HG02588 (cell line): Measurements from ENCODE around the gene CHPF2.

Source experiments
- ATAC-seq: cut with Tn5 transposase; IDR thresholded peaks from one replicate; pipeline ENCODE4 v1.9.1; 2021; ENCODE audit warnings: mild to moderate bottlenecking, moderate library complexity; ENCODE audit not compliant: unreplicated experiment

The CHPF2 gene, protein sequence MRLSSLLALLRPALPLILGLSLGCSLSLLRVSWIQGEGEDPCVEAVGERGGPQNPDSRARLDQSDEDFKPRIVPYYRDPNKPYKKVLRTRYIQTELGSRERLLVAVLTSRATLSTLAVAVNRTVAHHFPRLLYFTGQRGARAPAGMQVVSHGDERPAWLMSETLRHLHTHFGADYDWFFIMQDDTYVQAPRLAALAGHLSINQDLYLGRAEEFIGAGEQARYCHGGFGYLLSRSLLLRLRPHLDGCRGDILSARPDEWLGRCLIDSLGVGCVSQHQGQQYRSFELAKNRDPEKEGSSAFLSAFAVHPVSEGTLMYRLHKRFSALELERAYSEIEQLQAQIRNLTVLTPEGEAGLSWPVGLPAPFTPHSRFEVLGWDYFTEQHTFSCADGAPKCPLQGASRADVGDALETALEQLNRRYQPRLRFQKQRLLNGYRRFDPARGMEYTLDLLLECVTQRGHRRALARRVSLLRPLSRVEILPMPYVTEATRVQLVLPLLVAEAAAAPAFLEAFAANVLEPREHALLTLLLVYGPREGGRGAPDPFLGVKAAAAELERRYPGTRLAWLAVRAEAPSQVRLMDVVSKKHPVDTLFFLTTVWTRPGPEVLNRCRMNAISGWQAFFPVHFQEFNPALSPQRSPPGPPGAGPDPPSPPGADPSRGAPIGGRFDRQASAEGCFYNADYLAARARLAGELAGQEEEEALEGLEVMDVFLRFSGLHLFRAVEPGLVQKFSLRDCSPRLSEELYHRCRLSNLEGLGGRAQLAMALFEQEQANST

DNA sequence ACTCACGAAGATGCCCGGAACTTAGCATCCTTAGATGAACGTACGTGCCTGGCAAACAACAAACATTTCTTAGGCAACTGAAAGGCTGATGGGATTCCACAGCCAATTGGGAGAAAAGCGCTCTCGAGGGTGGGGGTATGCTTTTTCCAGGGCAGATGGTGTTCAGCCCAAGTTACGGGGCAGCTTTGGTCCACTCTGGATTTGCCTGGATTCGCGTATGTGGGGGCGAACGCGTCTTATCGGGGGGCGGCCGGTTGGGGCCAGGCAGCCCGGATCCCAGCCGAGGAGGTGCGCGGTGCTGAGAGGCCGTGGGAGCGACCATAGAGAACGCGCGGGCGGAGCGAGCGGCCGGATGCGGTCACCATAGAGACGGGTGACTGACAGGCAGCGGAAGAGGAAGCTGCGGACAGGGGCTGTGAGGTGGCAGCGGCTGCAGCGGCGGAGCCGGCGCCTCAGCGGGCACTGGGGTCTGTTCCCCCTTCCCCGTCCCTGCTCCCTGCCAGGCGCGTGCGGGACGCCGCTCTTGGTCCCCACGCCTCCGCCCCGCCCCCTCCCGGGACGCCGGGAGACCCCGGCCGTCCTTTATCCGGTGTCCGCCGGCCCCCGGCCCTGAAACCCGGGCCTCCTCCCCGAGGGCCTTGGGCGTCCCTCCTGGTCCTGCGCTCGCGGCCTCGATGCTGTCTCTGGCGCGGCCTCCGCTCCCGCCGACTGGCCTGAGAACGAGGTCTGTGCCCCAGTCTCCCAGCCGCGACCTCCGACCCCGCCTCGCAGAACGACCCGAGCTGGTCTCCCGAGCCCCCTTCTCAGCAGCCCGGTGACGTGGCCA, at the start of gene CHPF2:
Gene CHPF2, plus strand, starts transcription at position 393 of the 826 bp plus-strand sequence. CDS start 1,529 bp downstream, outside the sequence.
- ATAC-seq: peak; percentile 97

DNA sequence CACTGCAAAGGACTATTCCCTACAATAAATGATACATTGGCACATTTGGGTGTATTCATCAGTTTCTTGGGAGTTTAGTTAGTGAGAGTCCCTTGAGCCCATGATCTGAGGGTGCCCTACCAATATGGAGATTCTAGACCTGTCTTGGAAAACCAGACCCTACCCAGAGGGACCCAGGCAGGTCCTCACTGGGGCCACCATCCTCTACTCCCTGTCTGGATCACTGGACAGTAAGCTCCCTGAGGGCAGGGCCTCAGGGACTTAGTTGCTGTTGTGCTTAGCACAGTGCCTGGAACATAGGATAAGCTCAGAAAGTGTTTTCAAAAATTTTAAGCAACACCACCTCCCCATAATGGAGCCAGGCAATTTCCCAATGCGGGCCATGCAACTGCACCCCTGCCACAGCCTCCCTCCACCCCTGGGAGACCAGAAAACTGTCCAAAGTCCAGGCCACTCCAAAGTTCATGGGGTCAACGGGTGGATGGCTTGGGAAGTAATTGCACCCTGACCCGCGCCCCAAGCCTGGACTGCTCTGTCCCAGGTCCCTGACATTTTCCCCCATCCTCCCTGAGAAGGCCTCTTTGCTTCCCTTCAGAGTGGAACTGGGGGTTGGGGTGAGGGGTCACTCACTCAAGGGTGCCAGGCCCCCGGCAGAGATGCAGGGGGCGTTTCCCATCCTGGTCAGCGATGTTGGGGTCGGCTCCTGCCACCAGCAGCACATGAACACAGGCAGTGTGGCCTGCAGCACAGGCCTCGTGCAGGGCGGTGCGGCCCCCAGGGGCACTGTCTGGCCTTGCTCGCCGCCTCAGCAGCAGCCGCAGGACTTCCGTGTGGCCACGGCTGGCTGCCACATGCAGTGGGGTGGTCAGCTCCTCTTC, 46.3 kb upstream of the CHPF2 start:
- ATAC-seq: no peak

DNA sequence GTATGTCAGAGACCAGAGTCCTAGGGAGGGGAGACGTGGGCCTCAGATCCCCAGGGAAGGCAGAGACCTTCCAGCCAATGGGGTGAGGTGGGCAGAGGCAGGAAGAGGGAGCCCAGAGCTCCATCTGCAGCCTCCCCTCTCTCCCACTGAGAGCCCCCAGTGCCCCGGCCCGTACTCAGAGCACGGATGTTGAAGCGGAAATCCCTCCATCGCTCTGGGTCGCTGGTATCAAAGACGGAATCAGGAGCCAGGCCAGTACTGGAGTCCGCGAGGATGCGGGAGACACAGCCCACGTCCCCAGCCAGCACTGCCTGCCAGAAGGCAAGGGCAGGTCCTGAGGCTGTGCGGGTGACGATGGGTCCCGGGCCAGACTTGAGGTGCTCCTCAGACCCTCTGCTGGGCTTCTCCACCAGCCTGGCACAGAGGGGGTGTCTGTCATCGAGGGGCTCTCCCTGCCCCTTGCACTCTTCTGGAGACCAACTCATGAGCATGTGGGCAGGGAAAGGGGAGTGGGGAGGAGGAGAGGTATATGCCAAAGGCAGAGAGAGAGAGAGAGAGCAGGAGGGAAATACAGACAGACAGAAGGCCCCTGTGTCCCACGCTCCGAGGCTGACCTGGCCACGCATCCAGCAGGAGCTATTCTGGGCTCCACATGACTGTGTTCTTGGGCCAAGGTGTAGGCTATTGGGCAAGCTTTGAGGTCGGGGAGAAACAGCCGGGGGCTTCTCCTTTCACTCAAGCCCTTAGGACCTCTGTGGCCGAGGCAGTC, 45.5 kb upstream of the CHPF2 start, which contains the start of gene ASB10:
Gene ASB10, minus strand, starts transcription at position 611 of the 769 bp plus-strand sequence. Its CDS starts 120 bp downstream, at position 491.
- no peak for ATAC-seq

DNA sequence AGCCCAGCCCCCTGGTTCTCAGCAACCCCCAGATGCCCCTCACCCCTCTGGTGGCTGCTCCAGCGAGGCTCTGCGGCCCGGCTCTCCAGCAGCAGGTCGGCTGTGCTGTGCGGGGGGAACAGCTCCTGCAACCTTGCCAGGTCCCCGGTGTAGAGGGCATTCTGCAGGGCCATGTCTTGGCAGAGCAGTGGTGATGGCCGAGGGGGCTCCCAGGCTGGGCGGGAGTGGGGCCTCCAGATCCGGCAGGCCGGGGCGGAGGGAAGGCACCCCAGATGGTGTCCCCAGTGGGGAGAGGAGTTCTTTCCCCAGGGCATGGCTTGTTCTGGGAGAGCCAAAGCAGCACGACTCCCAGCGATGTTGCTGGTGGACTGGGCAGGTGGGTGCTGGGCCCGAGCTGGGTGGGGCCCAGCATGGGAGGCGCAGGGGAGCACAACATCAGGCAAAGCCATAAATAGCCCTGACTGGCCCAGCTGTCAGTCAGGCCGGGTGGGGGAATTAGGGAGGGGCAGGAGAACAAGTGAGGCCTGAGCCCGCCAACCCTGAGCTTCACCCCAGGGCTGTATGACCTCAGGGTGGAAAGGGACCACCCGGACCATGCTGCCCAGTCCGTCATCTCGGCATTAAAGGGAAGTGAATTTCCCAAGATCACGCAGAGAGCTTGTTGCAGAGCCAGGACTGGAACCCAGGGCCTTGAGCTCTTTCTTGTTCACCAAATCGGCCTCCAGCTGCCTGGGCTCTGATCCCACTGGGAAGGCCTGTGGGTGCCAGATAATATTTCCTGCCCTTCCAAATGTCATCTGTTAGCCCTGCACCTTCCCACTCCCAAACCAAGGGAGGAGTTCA, 44.7 kb upstream of the CHPF2 start:
- ATAC-seq: no peak

DNA sequence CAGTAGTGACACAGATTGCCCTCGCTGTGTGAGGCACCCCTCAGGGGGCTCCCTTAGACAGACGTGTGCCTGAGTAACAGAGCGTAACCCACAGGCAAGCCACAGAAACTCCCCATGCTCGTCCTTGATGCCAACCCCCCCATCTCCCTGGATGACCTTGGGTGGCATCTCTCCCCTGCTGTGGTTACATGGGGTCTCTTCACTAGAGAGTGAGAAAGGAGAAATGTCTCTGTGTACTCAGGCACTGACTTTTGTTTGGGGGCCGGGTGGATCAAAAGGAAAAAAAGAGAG, 44.1 kb upstream of the CHPF2 start:
- ATAC-seq: no peak

DNA sequence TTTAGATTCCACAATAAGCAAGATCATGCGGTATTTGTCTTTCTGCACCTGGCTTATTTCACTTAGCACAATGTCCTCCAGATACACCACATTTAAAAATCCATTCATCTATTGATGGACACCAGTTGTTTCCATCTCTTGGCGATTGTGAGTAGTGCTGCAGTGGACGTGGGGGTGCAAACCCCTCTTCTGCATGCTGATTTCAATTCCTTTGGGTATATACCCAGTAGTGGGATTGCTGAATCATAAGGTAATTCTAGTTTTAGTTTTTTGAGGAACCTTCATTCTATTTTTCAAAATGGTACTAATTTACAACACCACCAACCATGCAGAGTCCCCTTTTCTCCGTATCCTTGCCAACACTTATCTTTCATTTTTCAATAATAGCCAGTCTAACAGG, 43.2 kb upstream of the CHPF2 start:
- no peak for ATAC-seq

DNA sequence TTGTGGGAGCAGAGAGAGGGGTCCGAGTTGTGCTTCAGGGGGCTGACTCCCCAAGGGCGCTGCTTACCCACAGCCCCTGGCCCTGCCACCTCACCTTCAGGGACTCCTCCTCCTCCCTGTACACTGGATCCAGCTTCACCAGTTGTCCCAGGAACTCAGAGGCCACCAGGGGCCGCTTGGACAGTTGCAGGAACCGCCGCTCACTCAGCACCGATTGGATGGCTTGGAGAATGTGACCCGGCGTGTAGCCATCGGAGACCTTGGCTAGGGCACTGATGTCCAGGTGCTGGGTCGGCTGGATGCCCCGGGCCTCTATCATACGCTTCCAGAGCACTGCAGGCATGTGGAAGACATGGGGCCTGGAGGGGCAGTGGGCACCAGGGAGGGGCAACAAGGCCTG, 40.7 kb upstream of the CHPF2 start:
- ATAC-seq: no peak

DNA sequence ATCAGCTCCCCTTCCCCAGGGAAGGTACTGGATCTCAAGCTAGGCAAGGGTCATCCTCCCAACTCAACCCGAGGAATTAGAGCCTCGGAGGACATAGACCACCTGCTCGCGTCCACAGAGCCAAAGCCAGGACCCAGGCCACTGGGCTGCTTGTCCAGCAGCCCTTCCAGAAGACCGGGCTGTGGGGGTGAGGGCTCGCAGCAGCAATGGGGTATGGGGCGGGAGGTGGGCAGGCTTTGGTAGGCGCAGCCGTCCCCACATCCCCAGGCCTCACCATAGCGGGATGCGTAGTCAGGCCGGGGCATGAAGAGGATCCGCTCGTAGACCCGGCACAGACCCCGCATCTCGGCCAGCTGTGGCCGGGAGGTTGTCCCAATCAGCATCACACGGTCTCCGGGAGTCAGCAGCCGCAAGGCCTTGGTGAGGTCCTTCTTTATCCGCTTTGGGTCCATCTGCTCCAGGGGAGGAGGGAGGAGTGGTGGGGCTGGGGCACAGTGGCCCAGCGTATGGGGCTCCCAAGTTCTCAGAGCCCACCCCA, 40.2 kb upstream of the CHPF2 start:
- no peak for ATAC-seq

DNA sequence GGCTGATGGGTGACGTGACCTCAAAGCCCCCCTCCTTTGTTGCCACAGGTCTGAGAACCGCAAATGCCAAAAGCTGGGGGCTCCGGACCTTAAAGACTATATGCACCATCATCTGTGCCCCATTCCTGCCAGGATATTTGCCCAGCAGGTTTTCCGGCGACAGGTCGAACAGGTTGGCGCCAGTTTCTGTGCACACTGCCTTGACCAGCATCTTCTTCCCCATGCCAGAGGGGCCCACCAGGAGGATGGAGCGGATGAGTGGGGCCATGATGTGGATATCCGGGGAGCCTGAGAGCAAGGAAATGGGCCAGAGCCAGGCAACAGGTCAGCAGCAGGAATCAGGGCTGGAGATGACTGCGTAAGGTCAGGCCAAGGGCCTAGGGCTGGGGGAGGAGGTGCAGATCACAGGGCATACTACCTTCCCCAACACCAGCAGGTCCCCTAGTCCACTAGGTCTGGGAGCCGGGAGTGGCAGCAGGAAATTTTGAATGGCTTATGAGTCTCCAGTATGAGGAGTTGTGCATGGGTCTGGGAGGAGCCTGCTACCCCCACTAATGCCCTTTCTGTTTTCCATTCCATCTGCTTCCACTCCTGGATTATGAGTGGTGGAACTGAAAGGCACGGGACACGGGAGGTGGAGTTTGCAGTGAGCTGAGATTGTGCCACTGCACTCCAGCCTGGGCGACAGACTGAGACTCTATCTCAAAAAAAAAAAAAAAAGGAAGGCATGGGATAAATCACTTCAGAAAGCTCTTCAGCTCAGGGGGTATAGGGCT, 38.9 kb upstream of the CHPF2 start:
- no peak for ATAC-seq

DNA sequence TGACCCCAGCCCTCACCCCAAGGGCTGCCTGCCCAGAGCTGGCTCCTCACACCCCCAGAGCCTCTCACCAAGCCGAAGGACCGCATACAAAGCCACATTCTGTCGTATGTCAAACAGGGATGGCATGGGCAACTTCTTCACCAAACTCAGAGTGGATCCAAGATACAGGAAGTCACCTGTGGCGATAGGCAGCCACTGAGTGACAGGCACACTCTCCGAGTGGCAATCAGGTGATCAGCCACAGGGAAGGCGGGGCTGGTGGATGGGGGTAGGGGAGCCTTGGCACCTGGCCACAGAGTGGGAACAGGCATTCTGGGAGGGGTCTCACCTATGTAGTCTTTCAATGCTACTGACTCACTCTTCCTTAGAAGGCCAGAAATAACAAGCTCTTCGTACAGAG, 38.1 kb upstream of the CHPF2 start:
- no peak for ATAC-seq

DNA sequence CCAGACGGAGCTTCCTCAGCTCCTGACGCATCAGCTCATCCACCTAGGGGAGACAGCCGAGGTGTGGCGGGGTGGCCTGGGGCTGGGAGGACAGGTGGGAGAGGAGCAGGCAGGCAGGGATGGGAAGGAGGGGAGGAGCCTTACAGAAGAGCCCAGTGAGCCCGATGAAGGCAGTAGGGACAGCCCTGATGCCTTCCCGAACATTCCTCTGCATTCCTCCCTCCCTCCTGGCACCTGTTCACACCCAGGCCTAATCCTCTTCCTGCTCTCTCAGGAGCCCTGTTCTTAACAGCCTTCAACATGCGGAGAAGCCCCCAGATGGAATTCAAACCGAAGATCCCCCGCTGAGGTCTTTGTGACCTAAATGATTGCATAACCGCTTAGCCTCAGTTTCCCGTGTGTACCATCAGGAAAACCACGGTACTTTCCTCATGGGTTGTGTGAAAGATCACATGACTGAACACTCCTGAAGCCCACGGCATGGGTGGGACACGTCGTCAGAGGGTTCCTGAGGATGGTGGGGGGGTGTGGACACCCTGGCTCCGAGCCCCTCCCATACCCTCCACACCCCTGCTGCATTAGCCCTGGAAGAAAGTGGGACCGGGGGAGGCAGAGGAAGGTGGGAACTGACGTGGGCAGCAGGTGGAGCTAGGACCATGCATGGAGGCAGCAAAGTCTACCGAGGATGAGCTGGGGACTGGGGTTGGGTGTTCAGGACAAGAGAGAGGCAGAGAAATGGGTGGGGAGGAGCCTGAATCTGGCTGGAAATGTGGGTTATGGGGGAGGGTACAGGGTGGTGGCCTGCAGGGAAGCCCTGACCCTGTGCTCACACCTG, 36.5 kb upstream of the CHPF2 start:
- ATAC-seq: no peak

DNA sequence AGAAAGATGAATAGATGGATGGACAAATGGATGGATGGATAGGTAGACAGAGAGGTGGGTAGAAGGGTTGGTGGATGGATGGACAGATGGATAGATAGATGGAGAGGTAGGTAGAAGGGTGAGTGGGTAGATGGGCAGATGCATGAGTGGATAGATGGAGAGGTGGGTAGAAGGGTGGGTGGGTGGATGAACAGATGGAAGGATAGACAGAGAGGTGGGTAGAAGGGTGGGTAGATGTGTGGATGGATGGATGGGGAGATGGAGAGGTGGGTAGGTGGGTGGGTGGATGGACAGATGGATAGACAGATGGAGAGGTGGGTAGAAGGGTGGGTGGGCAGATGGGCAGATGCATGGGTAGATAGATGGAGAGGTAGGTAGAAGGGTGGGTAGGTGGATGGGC, 34.4 kb upstream of the CHPF2 start:
- no peak for ATAC-seq

DNA sequence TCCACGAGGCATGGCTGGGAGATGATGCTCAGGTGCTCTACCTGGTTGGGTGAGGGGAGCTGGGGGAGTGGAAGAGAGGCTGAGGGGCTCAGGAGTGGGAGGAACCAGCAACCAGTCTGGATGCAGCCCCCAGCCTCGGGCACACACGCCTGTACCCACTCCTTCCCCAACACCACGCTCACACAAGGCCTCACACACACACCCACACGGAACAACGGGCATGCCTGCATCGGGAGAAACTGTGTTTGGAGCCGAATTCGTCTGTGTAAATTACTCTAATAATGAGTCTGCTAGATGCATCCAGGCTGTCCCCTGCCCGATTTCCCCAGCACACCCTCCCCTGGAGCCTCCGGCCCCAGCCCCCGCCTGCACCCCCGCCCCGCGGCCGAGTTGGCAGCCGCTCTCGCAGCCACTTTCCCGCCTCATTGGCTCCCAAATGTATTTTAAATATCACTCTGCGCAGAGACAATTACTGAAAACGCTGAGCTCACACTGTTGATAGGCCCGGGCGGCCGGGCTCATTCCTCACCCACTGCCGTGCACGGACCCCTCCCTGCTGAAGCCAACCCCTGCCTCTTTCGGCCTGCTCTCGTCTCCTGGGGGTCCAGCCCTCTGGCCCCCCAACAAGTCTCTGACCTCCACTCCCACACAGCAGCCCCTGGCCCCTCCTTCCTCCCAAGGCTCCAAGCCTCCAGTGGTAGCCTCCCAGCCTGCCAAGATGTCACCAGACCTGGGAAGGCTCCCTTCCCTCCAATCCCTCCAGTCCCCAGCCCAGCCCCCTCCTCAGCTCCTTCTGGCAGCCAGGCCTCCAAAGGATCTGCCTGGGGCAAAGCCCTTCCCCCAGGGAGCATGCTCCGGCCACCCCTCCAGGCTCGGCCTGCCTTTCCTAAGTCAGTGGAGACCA, 33.1 kb upstream of the CHPF2 start:
- ATAC-seq: no peak

DNA sequence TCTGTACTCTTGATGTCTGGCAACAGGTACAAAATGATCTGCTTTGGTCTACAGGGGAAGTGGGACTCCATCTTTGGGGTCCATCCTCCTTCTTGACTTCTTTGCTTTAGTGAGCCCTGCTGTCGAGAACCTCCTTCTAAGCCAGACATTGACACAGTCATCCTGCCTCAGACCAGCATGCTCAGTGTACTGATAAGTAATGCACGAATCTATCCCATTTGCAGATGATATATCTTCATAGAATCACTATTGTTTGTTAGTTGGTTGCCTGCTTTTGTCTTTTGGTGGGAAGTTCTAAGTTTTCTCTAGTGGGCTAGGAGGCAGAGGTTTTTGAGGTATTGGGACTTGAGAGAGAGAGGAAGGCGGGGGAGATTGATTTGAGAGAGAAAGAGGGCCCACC, 30.9 kb upstream of the CHPF2 start:
- ATAC-seq: no peak

DNA sequence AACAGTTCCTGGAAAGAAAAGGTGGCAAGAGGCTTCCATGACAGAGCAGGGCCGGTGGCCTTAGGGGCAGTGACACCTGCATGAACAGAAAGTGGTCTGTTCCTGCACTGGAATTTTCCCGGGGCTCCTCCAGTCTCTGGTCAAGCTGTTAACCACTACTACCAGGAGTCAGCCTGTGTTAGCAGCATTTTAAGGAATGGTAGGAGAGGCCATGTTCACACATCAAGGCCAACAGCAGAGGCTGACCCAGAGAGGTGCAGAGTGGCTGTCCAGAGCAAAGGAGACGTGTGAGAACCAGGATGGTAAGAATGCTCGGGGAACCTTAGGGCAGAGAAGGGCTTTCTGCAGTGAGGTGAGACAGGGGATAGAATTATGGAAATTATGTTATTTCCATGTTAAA, 30.5 kb upstream of the CHPF2 start:
- no peak for ATAC-seq

DNA sequence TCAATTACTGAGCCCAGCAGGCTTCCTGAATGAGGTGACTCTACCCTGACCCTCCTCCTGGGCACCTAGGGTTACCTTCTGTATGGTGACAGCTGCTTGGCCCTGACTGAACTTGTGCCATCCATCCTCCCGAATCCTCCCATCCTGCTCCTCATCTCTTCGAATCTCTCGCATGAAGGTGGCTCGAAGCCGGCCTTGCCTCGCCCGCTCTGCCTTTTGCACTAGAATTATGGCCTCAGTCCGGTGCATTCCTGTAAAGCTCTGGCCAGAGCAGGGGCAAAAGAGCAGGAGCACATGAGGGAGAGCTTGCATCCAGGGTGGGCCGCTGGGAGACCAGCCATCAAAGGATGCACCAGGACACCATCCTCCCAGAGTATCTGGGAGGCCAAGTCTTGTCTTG, 29.4 kb upstream of the CHPF2 start:
- ATAC-seq: no peak
